HEK293 (cell line): ENCODE results near the gene DGCR8.

Source experiments
- CTCF ChIA-PET: fragments of 350-600 bp; formaldehyde crosslinking; extraction: SDS; loops from one replicate; lab custom pipeline; 2021; ENCODE audit warnings: antibody characterized with exemption; lab: Yijun Ruan, JAX
- POLR2A ChIA-PET: fragments of 300-600 bp; formaldehyde crosslinking; extraction: SDS; loops from one replicate; lab custom pipeline; 2020; ENCODE audit warnings: antibody characterized with exemption, inconsistent platforms; lab: Yijun Ruan, JAX
- H3K27ac ChIP-seq: fragments of 200-500 bp; sonication (Bioruptor generic); 2 replicates; pipeline ENCODE4 v1.5.1; 2014; ENCODE audit warnings: low read depth, low read length, control low read depth, inconsistent platforms; ENCODE audit errors: extremely low read depth
- H3K36me3 ChIP-seq, 2 experiments: fragments of 200-500 bp in 1 of 2; sonication (Bioruptor generic) in 1 of 2; 1 replicate in 1 of 2; 2 replicates in 1 of 2; pipeline ENCODE4 v1.5.1; 2014 to 2017; ENCODE audit warnings: inconsistent platforms in 2 of 2, low read length in 2 of 2; ENCODE audit not compliant: control insufficient read depth in 2 of 2, insufficient read depth in 1 of 2
- H3K4me1 ChIP-seq: fragments of 200-500 bp; sonication (Bioruptor generic); 2 replicates; pipeline ENCODE4 v1.5.1; 2014; ENCODE audit warnings: mild to moderate bottlenecking, low read length, inconsistent platforms; ENCODE audit not compliant: control insufficient read depth, insufficient read depth
- H3K4me3 ChIP-seq: 2 replicates; pipeline ENCODE4 v1.5.1; 2011; ENCODE audit warnings: low read depth, mild to moderate bottlenecking, control low read depth, low read length, moderate library complexity
- H3K9me3 ChIP-seq: fragments of 200-500 bp; sonication (Bioruptor generic); 2 replicates; pipeline ENCODE4 v1.5.1; 2014; ENCODE audit warnings: low read depth, low read length, inconsistent platforms; ENCODE audit not compliant: control insufficient read depth, insufficient read depth
- GLIS1 ChIP-seq: fragments of 450-650 bp; formaldehyde crosslinking; IDR thresholded peaks from 2 replicates; pipeline ENCODE4 v1.5.1; 2016; ENCODE audit warnings: missing biosample characterization, missing genetic modification characterization
- GLIS2 ChIP-seq: fragments of 450-650 bp; formaldehyde crosslinking; IDR thresholded peaks from 2 replicates; pipeline ENCODE4 v1.5.1; 2016; ENCODE audit warnings: missing biosample characterization, missing genetic modification characterization
- PRDM1 ChIP-seq: fragments of 450-650 bp; formaldehyde crosslinking; IDR thresholded peaks from 2 replicates; pipeline ENCODE4; 2016; ENCODE audit warnings: missing biosample characterization, missing genetic modification characterization
- REPIN1 ChIP-seq: fragments of 450-650 bp; formaldehyde crosslinking; IDR thresholded peaks from 2 replicates; pipeline ENCODE4 v1.5.1; 2017; ENCODE audit warnings: missing biosample characterization, missing genetic modification characterization, low read depth
- SCRT2 ChIP-seq: fragments of 450-650 bp; formaldehyde crosslinking; IDR thresholded peaks from 2 replicates; pipeline ENCODE4 v1.5.1; 2016; ENCODE audit warnings: missing biosample characterization, missing genetic modification characterization
- TCF7L2 ChIP-seq: IDR thresholded peaks from 2 replicates; pipeline ENCODE4 v1.6.1; 2011; ENCODE audit warnings: low read depth, mild to moderate bottlenecking, inconsistent platforms, low read length, moderate library complexity, borderline replicate concordance
- ZBTB7A ChIP-seq: fragments of 450-650 bp; formaldehyde crosslinking; IDR thresholded peaks from 2 replicates; pipeline ENCODE4 v1.5.1; 2016; ENCODE audit warnings: low read depth, missing biosample characterization, missing genetic modification characterization
- ZFP69B ChIP-seq: fragments of 450-650 bp; formaldehyde crosslinking; IDR thresholded peaks from 2 replicates; pipeline ENCODE4 v1.5.1; 2016; ENCODE audit warnings: missing biosample characterization, missing genetic modification characterization
- ZIC2 ChIP-seq: fragments of 450-650 bp; formaldehyde crosslinking; IDR thresholded peaks from 2 replicates; pipeline ENCODE4 v1.5.1; 2016; ENCODE audit warnings: missing biosample characterization, missing genetic modification characterization
- ZNF138 ChIP-seq: fragments of 450-650 bp; formaldehyde crosslinking; IDR thresholded peaks from 2 replicates; pipeline ENCODE4 v1.5.1; 2016; ENCODE audit warnings: missing biosample characterization, missing genetic modification characterization, borderline replicate concordance
- ZNF169 ChIP-seq: fragments of 450-650 bp; formaldehyde crosslinking; IDR thresholded peaks from 2 replicates; pipeline ENCODE4 v1.5.1; 2016; ENCODE audit warnings: missing biosample characterization, missing genetic modification characterization
- ZNF18 ChIP-seq: fragments of 450-650 bp; formaldehyde crosslinking; IDR thresholded peaks from 2 replicates; pipeline ENCODE4 v1.5.1; 2016; ENCODE audit warnings: missing biosample characterization, missing genetic modification characterization
- ZNF184 ChIP-seq: fragments of 450-650 bp; IDR thresholded peaks from 2 replicates; pipeline ENCODE4 v1.5.1; 2018; ENCODE audit warnings: missing biosample characterization, mild to moderate bottlenecking, missing genetic modification characterization
- ZNF2 ChIP-seq: fragments of 450-650 bp; formaldehyde crosslinking; IDR thresholded peaks from 2 replicates; pipeline ENCODE4 v1.5.1; 2016; ENCODE audit warnings: missing biosample characterization, missing genetic modification characterization
- ZNF239 ChIP-seq: fragments of 450-650 bp; formaldehyde crosslinking; IDR thresholded peaks from 2 replicates; pipeline ENCODE4 v1.5.1; 2016; ENCODE audit warnings: missing biosample characterization, missing genetic modification characterization
- ZNF280C ChIP-seq: fragments of 450-650 bp; formaldehyde crosslinking; IDR thresholded peaks from 2 replicates; pipeline ENCODE4 v1.5.1; 2016; ENCODE audit warnings: missing biosample characterization, missing genetic modification characterization
- ZNF341 ChIP-seq: fragments of 450-650 bp; formaldehyde crosslinking; IDR thresholded peaks from 2 replicates; pipeline ENCODE4; 2016; ENCODE audit warnings: low read depth, missing biosample characterization, missing genetic modification characterization
- ZNF426 ChIP-seq: fragments of 450-650 bp; formaldehyde crosslinking; IDR thresholded peaks from 2 replicates; pipeline ENCODE4 v1.5.1; 2017; ENCODE audit warnings: missing biosample characterization, missing genetic modification characterization, mild to moderate bottlenecking, inconsistent platforms, moderate library complexity
- ZNF449 ChIP-seq: fragments of 450-650 bp; formaldehyde crosslinking; IDR thresholded peaks from 2 replicates; pipeline ENCODE4 v1.5.1; 2017; ENCODE audit warnings: missing biosample characterization, mild to moderate bottlenecking, missing genetic modification characterization, moderate library complexity
- ZNF521 ChIP-seq: fragments of 450-650 bp; formaldehyde crosslinking; IDR thresholded peaks from 2 replicates; pipeline ENCODE4 v1.5.1; 2017; ENCODE audit warnings: missing biosample characterization, mild to moderate bottlenecking, missing genetic modification characterization
- ZNF555 ChIP-seq: fragments of 450-650 bp; formaldehyde crosslinking; conservative IDR thresholded peaks from 2 replicates; pipeline ENCODE4 v1.5.1; 2017; ENCODE audit warnings: missing biosample characterization, mild to moderate bottlenecking, missing genetic modification characterization, inconsistent platforms
- ZNF585B ChIP-seq: fragments of 450-650 bp; formaldehyde crosslinking; IDR thresholded peaks from 2 replicates; pipeline ENCODE4 v1.5.1; 2016; ENCODE audit warnings: missing biosample characterization, missing genetic modification characterization
- ZNF645 ChIP-seq: fragments of 450-650 bp; formaldehyde crosslinking; IDR thresholded peaks from 2 replicates; pipeline ENCODE4; 2016; ENCODE audit warnings: missing biosample characterization, missing genetic modification characterization
- ZNF664 ChIP-seq: fragments of 450-650 bp; formaldehyde crosslinking; IDR thresholded peaks from 2 replicates; pipeline ENCODE4 v1.5.1; 2016; ENCODE audit warnings: missing biosample characterization, missing genetic modification characterization
- TF ChIP-seq, protein P1 (sequence below): fragments of 450-650 bp; formaldehyde crosslinking; IDR thresholded peaks from 2 replicates; pipeline ENCODE4 v1.5.1; 2016; ENCODE audit warnings: missing biosample characterization, missing genetic modification characterization
- TF ChIP-seq, protein P2 (sequence below): fragments of 450-650 bp; formaldehyde crosslinking; IDR thresholded peaks from 2 replicates; pipeline ENCODE4 v1.5.1; 2016; ENCODE audit warnings: missing biosample characterization, missing genetic modification characterization

DGCR8 gene

DNA sequence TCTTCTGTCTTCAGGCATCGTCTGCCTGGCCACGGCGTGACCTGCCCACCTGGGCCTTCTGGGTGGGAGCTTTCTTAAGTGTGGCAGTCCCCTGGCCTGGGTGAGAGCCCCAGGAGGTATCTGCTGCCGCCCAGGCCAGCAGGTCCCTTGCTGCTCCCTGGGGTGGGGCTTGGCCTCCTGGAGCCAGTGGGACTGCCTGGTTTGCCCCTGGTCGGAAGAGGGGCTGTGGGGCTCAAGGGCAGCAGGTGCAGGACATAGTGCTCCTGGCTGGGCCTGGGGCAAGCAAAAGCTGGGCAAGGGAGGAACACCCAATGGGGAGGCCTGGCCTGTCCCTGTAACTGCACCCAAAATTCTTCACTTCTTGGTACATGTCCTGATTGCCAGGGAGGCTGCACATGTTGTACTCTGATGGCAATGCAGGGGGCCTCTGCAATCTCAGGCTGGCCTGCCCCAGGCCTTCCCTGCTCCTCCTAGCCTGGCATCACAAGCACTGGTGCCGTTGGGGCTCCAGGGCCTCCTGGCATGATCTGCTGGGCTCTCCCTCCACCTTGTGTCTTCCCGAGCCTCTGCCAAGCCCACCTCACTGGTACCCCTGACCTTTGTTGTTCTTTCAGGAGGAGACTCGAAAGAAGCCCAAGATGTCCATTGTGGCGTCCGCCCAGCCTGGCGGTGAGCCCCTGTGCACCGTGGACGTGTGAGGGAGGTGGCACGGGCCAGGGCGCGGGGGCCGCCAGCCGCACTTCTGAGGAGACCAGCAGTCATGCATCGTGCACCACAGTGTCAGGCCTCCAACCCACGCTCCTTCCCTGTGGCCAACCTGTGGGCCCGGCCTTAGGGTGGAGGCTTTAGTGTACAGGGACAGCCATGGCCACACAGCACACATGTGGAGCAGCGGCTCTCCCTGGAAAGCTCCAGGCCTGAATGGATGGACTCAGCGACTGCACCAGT, 29.6 kb downstream of the DGCR8 start:
- POLR2A ChIA-PET = interaction anchor here (0.8 to 1.3 kb wide), 4 partner anchors 7 to 28 kb away, joined by 3 to 5 read pairs (median 3); partner anchors contain the start of gene TRMT2A
- TF ChIP-seq, protein P1, sequence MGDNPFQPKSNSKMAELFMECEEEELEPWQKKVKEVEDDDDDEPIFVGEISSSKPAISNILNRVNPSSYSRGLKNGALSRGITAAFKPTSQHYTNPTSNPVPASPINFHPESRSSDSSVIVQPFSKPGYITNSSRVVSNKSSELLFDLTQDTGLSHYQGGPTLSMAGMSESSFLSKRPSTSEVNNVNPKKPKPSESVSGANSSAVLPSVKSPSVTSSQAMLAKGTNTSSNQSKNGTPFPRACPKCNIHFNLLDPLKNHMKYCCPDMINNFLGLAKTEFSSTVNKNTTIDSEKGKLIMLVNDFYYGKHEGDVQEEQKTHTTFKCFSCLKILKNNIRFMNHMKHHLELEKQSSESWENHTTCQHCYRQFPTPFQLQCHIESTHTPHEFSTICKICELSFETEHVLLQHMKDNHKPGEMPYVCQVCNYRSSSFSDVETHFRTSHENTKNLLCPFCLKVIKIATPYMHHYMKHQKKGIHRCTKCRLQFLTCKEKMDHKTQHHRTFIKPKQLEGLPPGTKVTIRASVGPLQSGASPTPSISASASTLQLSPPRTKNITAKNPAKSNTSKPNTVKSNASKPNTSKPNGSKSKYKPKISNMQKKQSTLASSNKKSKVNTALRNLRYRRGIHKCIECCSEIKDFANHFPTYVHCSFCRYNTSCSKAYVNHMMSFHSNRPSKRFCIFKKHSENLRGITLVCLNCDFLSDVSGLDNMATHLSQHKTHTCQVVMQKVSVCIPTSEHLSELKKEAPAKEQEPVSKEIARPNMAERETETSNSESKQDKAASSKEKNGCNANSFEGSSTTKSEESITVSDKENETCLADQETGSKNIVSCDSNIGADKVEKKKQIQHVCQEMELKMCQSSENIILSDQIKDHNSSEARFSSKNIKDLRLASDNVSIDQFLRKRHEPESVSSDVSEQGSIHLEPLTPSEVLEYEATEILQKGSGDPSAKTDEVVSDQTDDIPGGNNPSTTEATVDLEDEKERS = no peak
- TF ChIP-seq ZBTB7A (tag by site-specific recombination) (no peak), ZNF341 (0 out of 2 replicates have a peak, but pooled peaks have one; percentile 11), ZNF184 (tag by site-specific recombination) (no peak), ZNF169 (no peak), ZNF426 (tag by site-specific recombination) (no peak), ZNF555 (tag by site-specific recombination) (no peak), ZNF18 (tag by site-specific recombination) (no peak), ZNF239 (tag by site-specific recombination) (no peak), SCRT2 (tag by site-specific recombination) (no peak), ZIC2 (no peak), ZNF449 (no peak), REPIN1 (tag by site-specific recombination) (no peak), ZFP69B (tag by site-specific recombination) (peak; percentile 84), TCF7L2 (no peak), GLIS1 (tag by site-specific recombination) (peak; percentile 91), ZNF585B (tag by site-specific recombination) (no peak), ZNF521 (tag by site-specific recombination) (no peak), ZNF664 (tag by site-specific recombination) (no peak), ZNF138 (tag by site-specific recombination) (no peak), PRDM1 (no peak), ZNF645 (no peak), ZNF280C (tag by site-specific recombination) (no peak), GLIS2 (tag by site-specific recombination) (peak; percentile 65), ZNF2 (tag by site-specific recombination) (no peak)
- TF ChIP-seq, protein P2, sequence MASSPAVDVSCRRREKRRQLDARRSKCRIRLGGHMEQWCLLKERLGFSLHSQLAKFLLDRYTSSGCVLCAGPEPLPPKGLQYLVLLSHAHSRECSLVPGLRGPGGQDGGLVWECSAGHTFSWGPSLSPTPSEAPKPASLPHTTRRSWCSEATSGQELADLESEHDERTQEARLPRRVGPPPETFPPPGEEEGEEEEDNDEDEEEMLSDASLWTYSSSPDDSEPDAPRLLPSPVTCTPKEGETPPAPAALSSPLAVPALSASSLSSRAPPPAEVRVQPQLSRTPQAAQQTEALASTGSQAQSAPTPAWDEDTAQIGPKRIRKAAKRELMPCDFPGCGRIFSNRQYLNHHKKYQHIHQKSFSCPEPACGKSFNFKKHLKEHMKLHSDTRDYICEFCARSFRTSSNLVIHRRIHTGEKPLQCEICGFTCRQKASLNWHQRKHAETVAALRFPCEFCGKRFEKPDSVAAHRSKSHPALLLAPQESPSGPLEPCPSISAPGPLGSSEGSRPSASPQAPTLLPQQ (tag by site-specific recombination) = peak; percentile 82

More for the DNA sequence above, 29.6 kb downstream of the DGCR8 start:
- H3K4me3 ChIP-seq = no peak overlapping the region
- H3K9me3 ChIP-seq = no peaks in the 10 kb centered on the region
- H3K27ac ChIP-seq = no peak overlapping the region
- H3K36me3 ChIP-seq = peaks cover 4 to 99% of the 10 kb centered on the region in 2 experiments; a peak in 2 of 3 replicates
- no peaks in the 10 kb centered on the region for H3K4me1 ChIP-seq
- CTCF ChIA-PET = interaction anchor here (0.6 to 1.4 kb wide), 4 partner anchors 20 to 138 kb away, joined by 3 to 7 read pairs (median 3); no protein-coding TSS in a partner anchor
